ENCODE measurements around the gene TTC13.

- TF ChIP-seq YY1 (IDR thresholded peaks at IDR 0.05; ENCODE audit: insufficient read depth, insufficient replicate concordance, low read depth, low read length) (no peak), ZHX1 (CRISPR knock-in tag; IDR thresholded peaks at IDR 0.05; ENCODE audit: low read depth) (no peak), TFE3 (CRISPR knock-in tag; IDR thresholded peaks at IDR 0.05) (no peak), MYC (CRISPR knock-in tag; IDR thresholded peaks at IDR 0.05; ENCODE audit: borderline replicate concordance) (no peak), HMGXB3 (CRISPR knock-in tag; IDR thresholded peaks at IDR 0.05; ENCODE audit: borderline replicate concordance) (no peak), CTCF (CRISPR knock-in tag; IDR thresholded peaks at IDR 0.05) (no peak), PRDM10 (CRISPR knock-in tag; IDR thresholded peaks at IDR 0.05; ENCODE audit: low read depth) (no peak), ZNF414 (CRISPR knock-in tag; IDR thresholded peaks at IDR 0.05) (no peak), FIP1L1 (IDR thresholded peaks at IDR 0.05; ENCODE audit: borderline replicate concordance, insufficient read depth, low read depth, low read length) (no peak), POLR2A (IDR thresholded peaks at IDR 0.05; ENCODE audit: insufficient read depth in 1 of 2, low read depth in 2 of 2, low read length in 2 of 2) (no peak)
These were observed 12.2 kb downstream of the TTC13 start for GRCh38 chr1:230966358-230966873.
